GM18907 (cell line): ENCODE data around the gene BCR.
"Not testable (repeated sequence)": the region's sequence is repeated elsewhere in the genome, so short reads cannot be mapped to it uniquely, and the experiment has no call there.

Source experiments
- ATAC-seq: cut with Tn5 transposase; IDR thresholded peaks from one replicate; pipeline ENCODE4 v1.9.1; 2021; ENCODE audit warnings: mild to moderate bottlenecking, moderate library complexity; ENCODE audit not compliant: unreplicated experiment

Gene BCR

DNA sequence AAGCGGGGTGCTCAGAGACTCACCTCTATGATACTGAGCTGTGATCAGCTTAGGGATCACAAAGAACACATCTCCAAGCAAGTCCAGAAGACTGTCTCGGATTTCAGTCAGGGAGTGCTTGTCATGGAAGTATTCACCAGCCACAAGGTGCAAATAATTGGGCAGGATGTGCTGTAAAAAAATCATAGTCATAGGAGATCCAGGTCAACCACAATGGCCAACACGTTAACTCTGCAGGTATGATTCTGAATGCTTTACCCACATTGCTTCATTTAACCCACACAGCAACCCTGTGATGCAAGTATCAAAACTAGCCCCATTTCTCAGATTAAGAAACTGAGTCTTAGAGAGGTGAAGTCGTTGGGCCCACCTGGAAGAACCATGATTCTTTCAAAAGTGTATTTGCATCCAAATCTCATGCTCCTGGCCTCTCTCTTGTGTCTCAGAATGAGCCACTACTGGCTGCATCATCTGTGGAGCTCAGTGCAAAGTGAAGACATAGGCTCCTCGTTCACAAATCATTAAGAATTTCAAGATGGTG, 179.3 kb downstream of the BCR start:
- ATAC-seq = no peak

DNA sequence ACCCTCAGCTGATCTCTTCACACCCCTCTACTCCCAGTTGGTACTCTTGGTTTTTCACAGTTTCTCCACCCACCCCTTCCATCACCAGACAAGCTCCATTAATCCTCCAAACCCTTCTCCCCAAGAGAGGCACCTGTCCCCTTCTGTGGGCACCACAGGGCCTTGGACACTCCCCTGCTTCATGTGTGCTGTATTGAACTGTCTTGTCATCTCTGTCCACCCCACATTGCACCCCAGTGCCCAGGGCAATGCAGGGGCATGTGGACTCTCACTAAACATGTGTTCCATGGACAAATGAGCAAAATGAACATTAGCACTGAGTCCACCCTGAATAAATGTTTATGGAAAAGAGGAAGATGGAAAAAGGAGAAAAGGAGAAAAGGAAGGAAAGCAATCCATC, 181.4 kb downstream of the BCR start:
- no peak for ATAC-seq

DNA sequence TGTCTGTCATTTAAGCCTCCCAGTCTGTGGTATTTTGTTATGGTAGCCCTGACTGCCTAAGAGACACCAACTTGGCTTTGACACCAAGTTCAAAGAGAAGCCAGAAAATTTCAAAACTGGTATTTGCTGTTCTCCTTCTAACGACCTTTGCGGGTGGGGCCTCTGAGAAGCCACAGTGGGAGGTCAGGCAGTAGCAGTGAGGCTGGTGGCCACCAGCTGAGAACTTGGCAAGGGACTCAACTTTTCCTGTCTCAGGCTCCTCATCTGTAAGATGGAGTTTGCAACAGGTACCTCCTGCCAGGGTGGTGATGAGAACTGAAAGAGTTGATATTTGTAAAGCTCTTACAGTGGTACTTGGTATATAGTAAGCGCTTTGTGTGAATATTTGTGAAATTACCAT, 183.4 kb downstream of the BCR start:
- ATAC-seq = no peak

DNA sequence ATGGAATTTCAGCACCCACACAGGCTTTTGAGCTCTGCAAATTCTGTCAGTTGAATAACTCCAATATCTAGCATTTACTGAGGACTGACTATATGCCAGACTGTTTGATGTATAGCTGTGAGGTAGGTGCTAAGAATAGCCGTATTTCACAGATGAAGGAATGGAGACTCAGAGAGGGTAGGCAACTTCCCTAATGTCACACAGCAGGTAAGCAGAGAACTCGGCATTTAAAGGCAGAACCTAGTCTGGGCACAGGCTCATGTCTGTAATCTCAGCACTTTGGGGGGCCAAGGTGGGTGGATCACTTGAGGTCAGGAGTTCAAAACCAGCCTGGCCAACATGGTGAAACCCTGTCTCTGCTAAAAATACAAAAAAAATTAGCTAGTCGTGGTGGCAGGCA, 184.1 kb downstream of the BCR start:
- no peak for ATAC-seq

DNA sequence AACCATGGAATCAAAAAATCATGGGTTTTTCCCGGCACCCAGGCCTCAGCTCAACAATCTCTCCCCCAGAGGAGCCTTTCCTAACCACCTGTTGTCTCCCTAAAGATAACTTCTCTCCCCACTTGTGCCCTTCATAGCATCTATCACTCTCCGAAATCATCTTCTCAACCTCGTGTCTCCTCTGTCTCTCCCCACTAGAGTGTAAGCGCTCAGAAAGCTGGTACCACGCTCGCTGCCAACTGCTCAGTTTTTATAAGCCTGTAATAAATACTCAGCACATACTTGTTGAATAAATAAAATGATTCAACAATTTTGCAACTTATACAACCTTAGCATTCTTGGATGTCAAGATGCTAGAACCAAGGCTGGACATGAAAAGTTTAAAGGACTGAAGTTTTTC, 185.2 kb downstream of the BCR start:
- ATAC-seq = no peak

DNA sequence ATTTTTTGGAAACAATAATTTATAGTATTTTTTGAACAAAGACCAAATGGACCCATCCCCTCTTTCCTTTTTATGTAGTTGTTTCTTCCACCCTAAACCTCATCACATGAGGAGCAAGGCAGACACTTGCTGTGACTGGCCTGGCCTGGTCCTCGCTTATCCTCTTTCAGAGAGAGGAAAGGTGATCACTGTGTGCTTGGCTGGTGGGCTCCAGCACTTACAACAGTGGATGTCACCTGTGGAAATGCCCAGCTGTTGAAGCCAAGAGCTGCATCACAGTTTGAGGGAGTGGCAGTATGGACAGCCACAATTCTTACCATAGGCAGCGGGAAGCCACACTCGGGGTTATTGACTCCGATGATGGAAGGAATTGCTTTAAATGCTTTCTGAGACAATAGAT, 185.7 kb downstream of the BCR start:
- ATAC-seq = no peak

DNA sequence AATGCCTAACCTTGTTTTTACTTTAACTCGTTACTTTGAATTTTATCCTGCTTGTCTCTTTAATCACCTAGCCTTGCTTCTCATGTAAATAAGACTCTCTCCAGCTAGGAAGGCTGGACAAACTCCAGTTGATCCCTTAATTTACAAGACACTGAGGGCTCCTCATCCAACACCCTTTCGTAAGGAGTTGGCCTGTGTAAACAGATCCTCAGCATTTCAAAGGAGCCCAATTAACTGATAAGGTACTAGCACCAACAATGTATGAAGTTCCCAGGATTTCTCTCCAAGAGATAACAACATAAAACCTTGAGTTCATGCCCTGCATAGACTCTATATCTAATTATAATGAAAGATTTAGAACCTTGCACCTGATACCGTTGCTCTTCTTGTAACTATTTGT, 186.9 kb downstream of the BCR start:
- not testable (repeated sequence) for ATAC-seq
